Bronchial epithelial cell (primary cell): Measurements from ENCODE around the gene FCF1. TPM values are rescaled to one million over a fixed set of nuclear protein-coding genes. Genes with fewer than 3 reads are reported as not detected.
A peak's percentile ranks its signal among the peaks of the same experiment; 100 is the strongest.

ENCODE experiments used
- DNase-seq: peaks from one replicate; pipeline ENCODE4 v3.0.0-alpha.2; 2010; ENCODE audit warnings: low read depth
- FAIRE-seq: peaks from 2 replicates; lab custom pipeline; 2011; peaks lifted over from hg19 to GRCh38; lab: Jason Lieb, UNC
- H3K27me3 ChIP-seq: 2 replicates; pipeline ENCODE4 v1.5.1; 2011; ENCODE audit warnings: low read length; ENCODE audit not compliant: control insufficient read depth, insufficient read depth
- H3K36me3 ChIP-seq: 2 replicates; pipeline ENCODE4 v1.5.1; 2011; ENCODE audit warnings: low read length; ENCODE audit not compliant: control insufficient read depth, insufficient read depth
- H3K4me3 ChIP-seq: 2 replicates; pipeline ENCODE4 v1.5.1; 2011; ENCODE audit warnings: mild to moderate bottlenecking, low read depth, low read length, control low read depth
- CTCF ChIP-seq: IDR thresholded peaks from 2 replicates; pipeline ENCODE4 v1.5.1; 2011; ENCODE audit warnings: mild to moderate bottlenecking, moderate library complexity, low read length, control low read depth, inconsistent platforms; ENCODE audit not compliant: insufficient read depth, severe bottlenecking
- total RNA-seq: library from RNA; depleted of rRNA; stranded (reverse); fragments of >200 nt; gene quantifications from 2 replicates; pipeline ENCODE4 v1.2.1, GENCODE V29; 2014

FCF1 gene
- total RNA-seq, 1 donor from 2014 or later, result 39.0 TPM

GRCh38 chr14:74710480-74710879, 2.5 kb upstream of the FCF1 start:
- TF ChIP-seq CTCF, result no peak
- no peak for FAIRE-seq

GRCh38 chr14:74711651-74712050, 1.3 kb upstream of the FCF1 start:
- FAIRE-seq, result no peak
- Histone ChIP-seq H3K27me3 (no peaks in the 10 kb centered on the region), H3K4me3 (no peak overlapping the region), H3K36me3 (peaks cover 2% of the 10 kb centered on the region)
- no peak for DNase-seq
- no peak for TF ChIP-seq CTCF

More at GRCh38 chr14:74710480-74710879, 2.5 kb upstream of the FCF1 start:
- no peaks in the 10 kb centered on the region for H3K27me3 ChIP-seq
- no peak for DNase-seq
- H3K4me3 ChIP-seq, result no peak overlapping the region
- no peaks in the 10 kb centered on the region for H3K36me3 ChIP-seq

GRCh38 chr14:74713395-74713735, 421 bp downstream of the FCF1 start:
- Histone ChIP-seq H3K27me3 (no peaks in the 10 kb centered on the region), H3K4me3 (peak overlapping the region; percentile 56), H3K36me3 (peaks cover 3% of the 10 kb centered on the region)
- DNase-seq (no peak), FAIRE-seq (no peak)
- no peak for TF ChIP-seq CTCF

GRCh38 chr14:74720526-74720925, 7.6 kb downstream of the FCF1 start:
- no peak for TF ChIP-seq CTCF
- Histone ChIP-seq H3K27me3 (no peaks in the 10 kb centered on the region), H3K36me3 (peaks cover 5% of the 10 kb centered on the region), H3K4me3 (no peak overlapping the region)
- DNase-seq (no peak), FAIRE-seq (no peak)

- DNase-seq (no peak), FAIRE-seq (no peak)
- Histone ChIP-seq H3K36me3 (peaks cover 2% of the 10 kb centered on the region), H3K4me3 (no peak overlapping the region), H3K27me3 (no peaks in the 10 kb centered on the region)
- TF ChIP-seq CTCF, result no peak
Observed at GRCh38 chr14:74723134-74723533, 10.2 kb downstream of the FCF1 start.

- Histone ChIP-seq H3K4me3 (no peak overlapping the region), H3K36me3 (peaks cover 8% of the 10 kb centered on the region), H3K27me3 (no peaks in the 10 kb centered on the region)
- FAIRE-seq (no peak), DNase-seq (no peak)
- no peak for TF ChIP-seq CTCF
Observed at GRCh38 chr14:74732387-74732786, 19.4 kb downstream of the FCF1 start.
